Measurements from ENCODE around the gene ABHD2.

ABHD2 gene

GRCh38 chr15:89106200-89106599 lies 17.9 kb downstream of the ABHD2 start:
- Histone ChIP-seq H3K27me3 (ENCODE audit: insufficient read depth, low read depth, severe bottlenecking) (no peaks in the 10 kb centered on the region), H3K4me3 (ENCODE audit: low read depth, low read length) (no peak overlapping the region), H3K36me3 (peaks cover 4% of the 10 kb centered on the region; the same call in 1 of the 2 replicates), H3K9me3 (ENCODE audit: severe bottlenecking) (no peaks in the 10 kb centered on the region), H3K27ac (no peak overlapping the region)
- no peak for DNase-seq
- TF ChIP-seq CTCF (IDR thresholded peaks at IDR 0.05; ENCODE audit: low read depth, low read length), result no peak

GRCh38 chr15:89107984-89108383 lies 19.7 kb downstream of the ABHD2 start:
- Histone ChIP-seq H3K27ac (no peak overlapping the region), H3K4me3 (ENCODE audit: low read depth, low read length) (no peak overlapping the region), H3K27me3 (ENCODE audit: insufficient read depth, low read depth, severe bottlenecking) (no peaks in the 10 kb centered on the region), H3K9me3 (ENCODE audit: severe bottlenecking) (no peaks in the 10 kb centered on the region), H3K36me3 (peaks cover 4% of the 10 kb centered on the region; the same call in 1 of the 2 replicates)
- no peak for TF ChIP-seq CTCF (IDR thresholded peaks at IDR 0.05; ENCODE audit: low read depth, low read length)
- DNase-seq, result no peak

- Histone ChIP-seq H3K9me3 (ENCODE audit: severe bottlenecking) (no peaks in the 10 kb centered on the region), H3K27ac (no peak overlapping the region), H3K4me3 (ENCODE audit: low read depth, low read length) (no peak overlapping the region), H3K27me3 (ENCODE audit: insufficient read depth, low read depth, severe bottlenecking) (no peaks in the 10 kb centered on the region), H3K36me3 (peaks cover 4% of the 10 kb centered on the region; the same call in 1 of the 2 replicates)
- no peak for TF ChIP-seq CTCF (IDR thresholded peaks at IDR 0.05; ENCODE audit: low read depth, low read length)
- no peak for DNase-seq
These were observed 20.6 kb downstream of the ABHD2 start for GRCh38 chr15:89108835-89109234.

- Histone ChIP-seq H3K4me3 (ENCODE audit: low read depth, low read length) (no peak overlapping the region), H3K9me3 (ENCODE audit: severe bottlenecking) (no peaks in the 10 kb centered on the region), H3K36me3 (peaks cover under 1% of the 10 kb centered on the region; the same call in 1 of the 2 replicates), H3K27me3 (ENCODE audit: insufficient read depth, low read depth, severe bottlenecking) (no peaks in the 10 kb centered on the region), H3K27ac (no peak overlapping the region)
- no peak for TF ChIP-seq CTCF (IDR thresholded peaks at IDR 0.05; ENCODE audit: low read depth, low read length)
- DNase-seq, result no peak
These were observed 21.0 kb downstream of the ABHD2 start for GRCh38 chr15:89109238-89109637.

GRCh38 chr15:89110060-89110459 lies 21.8 kb downstream of the ABHD2 start:
- no peaks in the 10 kb centered on the region for H3K27me3 ChIP-seq (ENCODE audit: insufficient read depth, low read depth, severe bottlenecking)
- DNase-seq, result no peak
- H3K9me3 ChIP-seq (ENCODE audit: severe bottlenecking), result no peaks in the 10 kb centered on the region
- TF ChIP-seq CTCF (IDR thresholded peaks at IDR 0.05; ENCODE audit: low read depth, low read length), result no peak
- H3K36me3 ChIP-seq, result no peaks in the 10 kb centered on the region; the same call in 1 of the 2 replicates
- H3K27ac ChIP-seq, result no peak overlapping the region
- no peak overlapping the region for H3K4me3 ChIP-seq (ENCODE audit: low read depth, low read length)

- Histone ChIP-seq H3K9me3 (ENCODE audit: severe bottlenecking) (no peaks in the 10 kb centered on the region), H3K36me3 (peaks cover 1% of the 10 kb centered on the region), H3K4me3 (ENCODE audit: low read depth, low read length) (no peak overlapping the region), H3K27ac (no peak overlapping the region), H3K27me3 (ENCODE audit: insufficient read depth, low read depth, severe bottlenecking) (no peaks in the 10 kb centered on the region)
- TF ChIP-seq CTCF (IDR thresholded peaks at IDR 0.05; ENCODE audit: low read depth, low read length), result no peak
- DNase-seq, result no peak
These were observed 23.1 kb downstream of the ABHD2 start for GRCh38 chr15:89111352-89111751.
